Upper lobe of left lung (tissue), 6 donors: ENCODE measurements around the gene PSMB7. TPM values are rescaled to one million over a fixed set of nuclear protein-coding genes. Genes with fewer than 3 reads are reported as not detected.

ENCODE experiments used
- ATAC-seq, 2 donors: fragments of 200-7000 bp; cut with Tn5 transposase; one replicate each; pipeline ENCODE4 v1.9.1; 2022; ENCODE audit warnings: mild to moderate bottlenecking in 2 of 2, moderate library complexity in 2 of 2; ENCODE audit not compliant: low FRiP score in 2 of 2
- DNase-seq, 2 donors: peaks; one replicate each; pipeline ENCODE4 v3.0.0-alpha.2; 2019 to 2020
- H3K27ac ChIP-seq, 4 donors: fragments of 200-600 bp; sonication (generic); one replicate each; pipeline ENCODE4 v1.5.1; 2016 to 2019
- H3K27me3 ChIP-seq, 4 donors: fragments of 200-600 bp; sonication (generic); one replicate each; pipeline ENCODE4 v1.5.1; 2017 to 2019
- H3K36me3 ChIP-seq, 4 donors: fragments of 200-600 bp; sonication (generic); one replicate each; pipeline ENCODE4 v1.5.1; 2016 to 2019
- H3K4me1 ChIP-seq, 4 donors: fragments of 200-600 bp; sonication (generic); one replicate each; pipeline ENCODE4 v1.5.1; 2018 to 2019
- H3K4me3 ChIP-seq, 4 donors: fragments of 200-600 bp; sonication (generic); one replicate each; pipeline ENCODE4 v1.5.1; 2017 to 2019; ENCODE audit warnings: mild to moderate bottlenecking in 2 of 4, moderate library complexity in 1 of 4
- H3K9me3 ChIP-seq, 4 donors: fragments of 200-600 bp; sonication (generic); one replicate each; pipeline ENCODE4 v1.5.1; 2018 to 2019
- EP300 ChIP-seq, 4 donors: sonication (generic); formaldehyde crosslinking; IDR thresholded peaks; one replicate each; pipeline ENCODE4 v1.5.1; 2017; ENCODE audit warnings: antibody characterized with exemption in 4 of 4, control low read depth in 2 of 4
- POLR2A ChIP-seq, 4 donors: fragments of 450-650 bp; IDR thresholded peaks; one replicate each; pipeline ENCODE4 v1.5.1; 2016 to 2017; ENCODE audit warnings: antibody characterized with exemption in 4 of 4, mild to moderate bottlenecking in 2 of 4
- POLR2AphosphoS5 ChIP-seq, 2 donors: sonication (generic); formaldehyde crosslinking; IDR thresholded peaks; one replicate each; pipeline ENCODE4 v1.5.1; 2017; ENCODE audit warnings: antibody characterized with exemption in 2 of 2
- WGBS, 2 donors: methylation state at CpG; one replicate each; pipeline ENCODE4 v1.1.5; 2017 to 2018; 5-methylcytosine and 5-hydroxymethylcytosine counted together
- total RNA-seq, 6 donors: library from RNA; depleted of rRNA in 4 of 6; stranded (reverse); fragments of >200 nt in 4 of 6; gene quantifications; one replicate each; pipeline versions ENCODE4 v1.1.0 to v1.2.1, GENCODE V29; 2016 to 2021
- TF ChIP-seq, protein P1 (sequence below), 6 experiments: fragments of 450-650 bp in 4 of 6; fragments of 200-600 bp in 2 of 6; sonication (generic) in 2 of 6; IDR thresholded peaks; one replicate each; pipeline ENCODE4 v1.5.1; 2016 to 2019; ENCODE audit warnings: antibody characterized with exemption in 6 of 6
- donor health status: DM: no; HTN: no; CAD: no; lungs with moderate emphysema.
- donor health status: DM: no; HTN: yes; CAD: no; lungs with severe emphysema.

The PSMB7 gene
- total RNA-seq, 6 donors from 2014 or later = 17.8 to 112 (median 87.1) TPM

DNA sequence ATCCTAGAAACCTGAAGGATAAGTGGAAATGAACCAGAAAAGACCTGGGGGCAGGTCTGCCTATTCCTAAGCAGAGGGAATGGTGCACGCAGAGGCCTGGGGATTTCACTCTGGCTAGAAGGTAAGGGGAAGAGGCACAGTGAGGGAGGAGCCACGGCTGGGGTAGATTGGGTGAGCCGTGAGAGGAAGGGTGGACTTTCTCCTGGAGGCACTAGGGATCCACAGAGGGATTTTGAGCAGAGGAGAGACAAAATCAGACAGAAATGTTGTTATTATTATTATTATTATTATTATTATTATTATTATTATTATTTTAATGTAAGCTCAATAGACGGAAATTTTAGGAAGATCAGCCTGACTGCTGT lies 32.0 kb upstream of the PSMB7 start:
- WGBS, 2 donors = 48 to 62% methylated on average over 4 of the region's 4 CpGs
- Histone ChIP-seq H3K4me3 (no peak overlapping the region), H3K27me3 (peaks cover 0 to 17% (median 10%) of the 10 kb centered on the region in 4 donors), H3K9me3 (peaks cover 0 to 3% (median 0%) of the 10 kb centered on the region in 4 donors), H3K4me1 (peaks cover 0 to 11% (median 4%) of the 10 kb centered on the region in 4 donors), H3K36me3 (no peaks in the 10 kb centered on the region), H3K27ac (no peak overlapping the region)
- no peak for ATAC-seq
- no peak for DNase-seq
- TF ChIP-seq POLR2A (IDR thresholded peaks at IDR 0.05) (no peak), EP300 (IDR thresholded peaks at IDR 0.05) (no peak), POLR2AphosphoS5 (IDR thresholded peaks at IDR 0.05) (no peak)
- TF ChIP-seq, protein P1, sequence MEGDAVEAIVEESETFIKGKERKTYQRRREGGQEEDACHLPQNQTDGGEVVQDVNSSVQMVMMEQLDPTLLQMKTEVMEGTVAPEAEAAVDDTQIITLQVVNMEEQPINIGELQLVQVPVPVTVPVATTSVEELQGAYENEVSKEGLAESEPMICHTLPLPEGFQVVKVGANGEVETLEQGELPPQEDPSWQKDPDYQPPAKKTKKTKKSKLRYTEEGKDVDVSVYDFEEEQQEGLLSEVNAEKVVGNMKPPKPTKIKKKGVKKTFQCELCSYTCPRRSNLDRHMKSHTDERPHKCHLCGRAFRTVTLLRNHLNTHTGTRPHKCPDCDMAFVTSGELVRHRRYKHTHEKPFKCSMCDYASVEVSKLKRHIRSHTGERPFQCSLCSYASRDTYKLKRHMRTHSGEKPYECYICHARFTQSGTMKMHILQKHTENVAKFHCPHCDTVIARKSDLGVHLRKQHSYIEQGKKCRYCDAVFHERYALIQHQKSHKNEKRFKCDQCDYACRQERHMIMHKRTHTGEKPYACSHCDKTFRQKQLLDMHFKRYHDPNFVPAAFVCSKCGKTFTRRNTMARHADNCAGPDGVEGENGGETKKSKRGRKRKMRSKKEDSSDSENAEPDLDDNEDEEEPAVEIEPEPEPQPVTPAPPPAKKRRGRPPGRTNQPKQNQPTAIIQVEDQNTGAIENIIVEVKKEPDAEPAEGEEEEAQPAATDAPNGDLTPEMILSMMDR (IDR thresholded peaks at IDR 0.05) = no peak

DNA sequence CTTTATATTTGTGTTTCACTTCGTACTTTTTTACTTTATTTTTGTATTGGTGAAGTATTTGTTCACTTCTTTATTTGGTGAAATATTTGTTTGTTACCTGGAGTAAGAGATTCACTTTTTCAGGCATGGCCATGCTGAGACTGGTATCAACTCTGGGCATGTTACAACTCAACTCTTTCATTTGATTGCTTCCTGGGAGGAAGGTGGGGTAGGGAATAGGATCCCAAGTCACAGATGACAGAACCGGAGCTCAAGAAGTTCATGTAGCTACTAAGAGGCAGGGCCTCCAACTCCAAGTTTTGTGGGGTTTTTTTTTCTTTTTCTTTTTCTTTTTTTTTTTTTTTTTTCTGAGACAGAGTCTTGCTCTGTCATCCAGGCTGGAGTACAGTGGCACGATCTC lies 28.9 kb upstream of the PSMB7 start:
- no peaks in the 10 kb centered on the region for H3K27me3 ChIP-seq
- TF ChIP-seq POLR2A (IDR thresholded peaks at IDR 0.05) (no peak), POLR2AphosphoS5 (IDR thresholded peaks at IDR 0.05) (no peak), EP300 (IDR thresholded peaks at IDR 0.05) (no peak)
- TF ChIP-seq, protein P1 (IDR thresholded peaks at IDR 0.05) = no peak

GRCh38 chr9:124443625-124444024 lies 28.4 kb upstream of the PSMB7 start:
- Histone ChIP-seq H3K4me3 (no peak overlapping the region), H3K4me1 (no peaks in the 10 kb centered on the region), H3K36me3 (no peaks in the 10 kb centered on the region), H3K9me3 (peaks cover 0 to 3% (median 2%) of the 10 kb centered on the region in 4 donors), H3K27ac (no peak overlapping the region), H3K27me3 (no peaks in the 10 kb centered on the region)
- 91% methylated on average over 2 of the region's 2 CpGs for WGBS, 2 donors
- ATAC-seq (no peak), DNase-seq (no peak)
- no peak for TF ChIP-seq POLR2AphosphoS5 (IDR thresholded peaks at IDR 0.05)
- TF ChIP-seq EP300 (IDR thresholded peaks at IDR 0.05) = no peak
- TF ChIP-seq, protein P1 (IDR thresholded peaks at IDR 0.05) = no peak
- no peak for TF ChIP-seq POLR2A (IDR thresholded peaks at IDR 0.05)

More for the DNA sequence above, 28.9 kb upstream of the PSMB7 start:
- H3K9me3 ChIP-seq = peaks cover 0 to 3% (median under 1%) of the 10 kb centered on the region in 4 donors
- no peak overlapping the region for H3K27ac ChIP-seq
- ATAC-seq (no peak), DNase-seq (no peak)
- H3K4me1 ChIP-seq = no peaks in the 10 kb centered on the region
- WGBS, 2 donors = 82% methylated on average over 3 of the region's 3 CpGs
- H3K4me3 ChIP-seq = no peak overlapping the region
- no peaks in the 10 kb centered on the region for H3K36me3 ChIP-seq

GRCh38 chr9:124442826-124443225 lies 27.6 kb upstream of the PSMB7 start:
- H3K27ac ChIP-seq = no peak overlapping the region
- H3K27me3 ChIP-seq = no peaks in the 10 kb centered on the region
- H3K36me3 ChIP-seq = no peaks in the 10 kb centered on the region
- peaks cover 0 to 3% (median 2%) of the 10 kb centered on the region in 4 donors for H3K9me3 ChIP-seq
- ATAC-seq (no peak), DNase-seq (no peak)
- no peak overlapping the region for H3K4me3 ChIP-seq
- TF ChIP-seq POLR2AphosphoS5 (IDR thresholded peaks at IDR 0.05) (no peak), EP300 (IDR thresholded peaks at IDR 0.05) (no peak), POLR2A (IDR thresholded peaks at IDR 0.05) (no peak)
- TF ChIP-seq, protein P1 (IDR thresholded peaks at IDR 0.05) = no peak
- 73 to 78% methylated on average over 3 of the region's 3 CpGs for WGBS, 2 donors
- H3K4me1 ChIP-seq = no peaks in the 10 kb centered on the region

DNA sequence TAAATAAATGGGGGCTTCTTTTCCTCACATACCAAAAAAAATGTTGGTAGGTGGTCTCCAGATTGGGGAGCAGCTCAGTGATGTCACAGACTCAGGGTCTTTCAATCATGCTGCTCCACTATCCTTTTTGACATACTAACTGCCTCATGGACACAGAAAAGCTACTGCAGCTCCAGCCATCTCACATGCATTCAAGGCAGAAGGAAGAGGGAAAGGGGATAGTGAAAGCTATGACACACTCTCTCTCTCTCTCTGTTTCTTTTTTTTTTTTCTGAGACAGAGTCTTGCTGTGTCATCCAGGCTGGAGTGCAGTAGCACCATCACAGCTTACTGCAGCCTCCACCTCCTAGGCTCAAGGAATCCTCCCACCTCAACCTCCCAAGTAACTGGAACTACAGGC lies 27.1 kb upstream of the PSMB7 start:
- no peaks in the 10 kb centered on the region for H3K4me1 ChIP-seq
- DNase-seq (no peak), ATAC-seq (no peak)
- peaks cover 0 to 3% (median 2%) of the 10 kb centered on the region in 4 donors for H3K9me3 ChIP-seq
- H3K4me3 ChIP-seq = no peak overlapping the region
- H3K36me3 ChIP-seq = no peaks in the 10 kb centered on the region
- TF ChIP-seq POLR2A (IDR thresholded peaks at IDR 0.05) (no peak), POLR2AphosphoS5 (IDR thresholded peaks at IDR 0.05) (no peak), EP300 (IDR thresholded peaks at IDR 0.05) (no peak)
- TF ChIP-seq, protein P1 (IDR thresholded peaks at IDR 0.05) = no peak
- no peak overlapping the region for H3K27ac ChIP-seq
- no peaks in the 10 kb centered on the region for H3K27me3 ChIP-seq
